ENCODE results near the gene NHP2.
"Not testable (repeated sequence)": the region's sequence is repeated elsewhere in the genome, so short reads cannot be mapped to it uniquely, and the experiment has no call there.

NHP2 gene

GRCh38 chr5:178130234-178130575 is 23.5 kb downstream of the NHP2 start:
- not testable (repeated sequence) for DNase-seq

GRCh38 chr5:178129296-178129695 is 24.4 kb downstream of the NHP2 start:
- no peak for DNase-seq

GRCh38 chr5:178127300-178128009 is 26.2 kb downstream of the NHP2 start:
- DNase-seq, result not testable (repeated sequence)

GRCh38 chr5:178126556-178126955 is 27.1 kb downstream of the NHP2 start:
- no peak for DNase-seq

GRCh38 chr5:178125253-178125906 is 28.3 kb downstream of the NHP2 start:
- DNase-seq, result no peak

- no peak for DNase-seq
Measured at GRCh38 chr5:178123966-178124925, 29.4 kb downstream of the NHP2 start.

- no peak for DNase-seq
Measured at GRCh38 chr5:178123094-178123965, 30.4 kb downstream of the NHP2 start.

- DNase-seq, result no peak
Measured at GRCh38 chr5:178122346-178122745, 31.3 kb downstream of the NHP2 start.

- DNase-seq, result no peak
Measured at GRCh38 chr5:178121391-178122276, 32.1 kb downstream of the NHP2 start.

GRCh38 chr5:178120607-178121357 is 32.9 kb downstream of the NHP2 start:
- peak; percentile 78 for DNase-seq

- DNase-seq, result no peak
Measured at GRCh38 chr5:178119915-178120606, 33.6 kb downstream of the NHP2 start.

- no peak for DNase-seq
Measured at GRCh38 chr5:178117923-178118701, 35.6 kb downstream of the NHP2 start.

- peak; percentile 30 for DNase-seq
Measured at GRCh38 chr5:178116143-178116885, 37.4 kb downstream of the NHP2 start.

- no peak for DNase-seq
Measured at GRCh38 chr5:178115814-178116142, 37.9 kb downstream of the NHP2 start.

GRCh38 chr5:178115136-178115813 is 38.4 kb downstream of the NHP2 start:
- DNase-seq, result no peak

- no peak for DNase-seq
Measured at GRCh38 chr5:178114325-178115135, 39.2 kb downstream of the NHP2 start.

GRCh38 chr5:178113841-178114324 is 39.8 kb downstream of the NHP2 start:
- no peak for DNase-seq
